ENCODE data around the gene DMRTA2.

- TF ChIP-seq CTCF (IDR thresholded peaks at IDR 0.05; ENCODE audit: insufficient read depth, low read length, poor library complexity, severe bottlenecking) (no peak), EZH2phosphoT487 (conservative IDR thresholded peaks at IDR 0.05; ENCODE audit: low read length) (no peak)
Measured at GRCh38 chr1:50422946-50423669, at the start of gene DMRTA2.

All from SU-DHL-6 (cell line).